ENCODE results near the gene MAIP1. TPM values are rescaled to one million over a fixed set of nuclear protein-coding genes. Genes with fewer than 3 reads are reported as not detected.

The MAIP1 gene
- total and polyA plus RNA-seq, 3 experiments from 2014 or later, result 17.2 to 40.8 (median 40.8) TPM

DNA sequence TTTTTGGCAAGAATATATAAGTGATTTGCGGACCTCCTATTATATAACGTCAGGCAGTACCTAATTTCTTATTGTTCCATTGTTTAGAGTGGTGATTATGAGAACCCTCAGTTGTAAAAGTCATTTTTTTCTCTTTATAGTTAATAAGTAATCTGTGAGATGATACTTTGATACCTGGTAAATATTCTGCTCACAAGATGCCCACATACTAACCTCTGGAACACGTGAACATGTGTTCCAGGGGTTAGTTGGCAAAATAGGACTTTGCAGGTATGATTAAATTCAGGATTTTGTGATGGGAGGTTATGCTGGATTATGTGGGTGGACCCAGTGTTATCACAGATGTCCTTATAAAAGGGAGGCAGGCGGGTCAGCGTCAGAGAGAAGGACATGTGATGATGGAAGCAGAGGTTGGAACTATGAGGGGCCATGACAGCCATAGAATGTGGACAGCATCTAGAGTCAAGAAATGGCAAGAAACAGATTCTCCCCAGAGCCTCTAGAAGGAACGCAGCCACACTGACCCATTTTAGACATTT is 16.8 kb downstream of the MAIP1 start:
- no peaks in the 10 kb centered on the region for H3K9me3 ChIP-seq (ENCODE audit: low read length)
- no peaks in the 10 kb centered on the region for H3K27me3 ChIP-seq (ENCODE audit: insufficient read depth, low read length, poor library complexity, severe bottlenecking)
- DNase-seq, result no peak
- H3K9me3 Mint-ChIP-seq, result no peaks in the 10 kb centered on the region
- H3K4me1 Mint-ChIP-seq, result no peaks in the 10 kb centered on the region
- ChIA-PET CTCF (no interaction called here), POLR2A (no interaction called here)
- no peak overlapping the region for H3K4me3 ChIP-seq (ENCODE audit: low read length)
- no peak overlapping the region for H3K27ac ChIP-seq (ENCODE audit: low read depth, low read length)
- H3K4me3 Mint-ChIP-seq, result no peak overlapping the region
- peaks cover 0 to 27% (median 14%) of the 10 kb centered on the region in 3 donors for H3K36me3 Mint-ChIP-seq
- H3K27me3 Mint-ChIP-seq, result no peaks in the 10 kb centered on the region
- no peaks in the 10 kb centered on the region for H3K4me1 ChIP-seq (ENCODE audit: insufficient read depth, low read length)
- no peaks in the 10 kb centered on the region for H3K36me3 ChIP-seq (ENCODE audit: insufficient read depth, low read length)
- H3K27ac Mint-ChIP-seq, result no peak overlapping the region

DNA sequence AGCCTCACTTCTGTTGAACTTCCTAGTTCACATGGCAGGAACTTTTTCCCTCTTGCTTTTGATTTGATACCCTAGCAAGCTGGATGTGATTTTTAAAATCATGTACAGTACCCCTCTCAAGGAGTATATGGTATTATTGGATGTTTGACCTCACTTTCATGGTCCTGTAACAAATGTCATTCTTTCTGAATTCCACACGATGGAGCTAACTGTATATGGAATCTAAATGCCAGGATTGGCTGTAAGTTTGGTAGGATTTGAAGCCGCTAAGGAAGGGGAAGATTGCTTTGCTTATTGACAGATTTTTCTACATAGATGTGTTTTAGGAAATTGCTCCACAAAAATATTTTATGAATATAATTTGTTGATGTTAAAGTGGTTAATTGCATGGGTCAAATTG is 18.3 kb downstream of the MAIP1 start:
- ChIA-PET POLR2A (no interaction called here), CTCF (interaction anchor here (1.1 to 1.3 kb wide), 2 partner anchors 494 to 498 kb away, joined by 3 read pairs; no protein-coding TSS in a partner anchor)
- H3K9me3 Mint-ChIP-seq, result no peaks in the 10 kb centered on the region
- H3K4me1 ChIP-seq (ENCODE audit: insufficient read depth, low read length), result no peaks in the 10 kb centered on the region
- no peak overlapping the region for H3K27ac ChIP-seq (ENCODE audit: low read depth, low read length)
- peaks cover 0 to 20% (median 9%) of the 10 kb centered on the region in 3 donors for H3K36me3 Mint-ChIP-seq
- no peaks in the 10 kb centered on the region for H3K27me3 ChIP-seq (ENCODE audit: insufficient read depth, low read length, poor library complexity, severe bottlenecking)
- no peak overlapping the region for H3K27ac Mint-ChIP-seq
- H3K4me3 Mint-ChIP-seq, result no peak overlapping the region
- no peaks in the 10 kb centered on the region for H3K4me1 Mint-ChIP-seq
- H3K36me3 ChIP-seq (ENCODE audit: insufficient read depth, low read length), result no peaks in the 10 kb centered on the region
- no peaks in the 10 kb centered on the region for H3K9me3 ChIP-seq (ENCODE audit: low read length)
- no peak for DNase-seq
- H3K27me3 Mint-ChIP-seq, result no peaks in the 10 kb centered on the region
- H3K4me3 ChIP-seq (ENCODE audit: low read length), result no peak overlapping the region

DNA sequence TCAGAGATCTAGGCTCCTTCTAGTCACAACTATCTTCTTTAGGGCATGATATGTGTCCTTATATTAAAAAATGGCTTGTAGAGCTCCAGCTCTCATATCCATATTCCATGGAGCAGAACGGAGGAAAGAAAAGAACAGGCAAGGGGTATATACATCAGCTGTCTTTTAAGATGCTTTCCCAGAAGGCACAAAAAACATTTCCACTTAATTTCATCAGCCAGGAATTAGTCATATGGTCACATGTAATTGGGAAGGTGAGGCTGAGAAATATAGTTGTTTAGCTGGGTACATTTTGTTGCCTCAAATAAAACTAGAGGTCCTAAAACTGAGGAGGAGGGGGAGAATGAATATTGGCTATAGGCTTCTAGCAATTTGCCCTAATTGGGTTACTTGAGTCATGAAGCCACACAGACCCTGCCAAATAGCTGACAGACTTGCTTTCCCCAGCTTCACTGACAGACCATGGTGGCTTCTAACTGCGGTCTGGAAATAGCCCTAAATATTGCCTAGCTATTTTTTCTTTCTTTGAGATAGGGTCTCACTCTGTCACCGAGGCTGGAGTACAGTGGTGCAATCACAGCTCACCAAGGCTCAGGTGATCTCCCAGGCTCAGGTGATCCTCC is 20.0 kb downstream of the MAIP1 start:
- Mint-ChIP-seq H3K27ac (peak overlapping the region in 1 of 8 donors; percentile 88), H3K4me3 (no peak overlapping the region), H3K36me3 (peaks cover 0 to 18% (median 7%) of the 10 kb centered on the region in 3 donors), H3K4me1 (peaks cover 2 to 6% (median 5%) of the 10 kb centered on the region in 3 donors), H3K9me3 (no peaks in the 10 kb centered on the region), H3K27me3 (no peaks in the 10 kb centered on the region)
- H3K4me1 ChIP-seq (ENCODE audit: insufficient read depth, low read length), result no peaks in the 10 kb centered on the region
- no peak for DNase-seq
- no peak overlapping the region for H3K4me3 ChIP-seq (ENCODE audit: low read length)
- POLR2A ChIA-PET, result no interaction called here
- CTCF ChIA-PET, result interaction anchor here (1.0 to 2.6 kb wide), 3 partner anchors 496 to 507 kb away, joined by 3 to 9 read pairs (median 8); no protein-coding TSS in a partner anchor
- no peaks in the 10 kb centered on the region for H3K27me3 ChIP-seq (ENCODE audit: insufficient read depth, low read length, poor library complexity, severe bottlenecking)
- H3K36me3 ChIP-seq (ENCODE audit: insufficient read depth, low read length), result no peaks in the 10 kb centered on the region
- H3K9me3 ChIP-seq (ENCODE audit: low read length), result no peaks in the 10 kb centered on the region
- no peak overlapping the region for H3K27ac ChIP-seq (ENCODE audit: low read depth, low read length)

DNA sequence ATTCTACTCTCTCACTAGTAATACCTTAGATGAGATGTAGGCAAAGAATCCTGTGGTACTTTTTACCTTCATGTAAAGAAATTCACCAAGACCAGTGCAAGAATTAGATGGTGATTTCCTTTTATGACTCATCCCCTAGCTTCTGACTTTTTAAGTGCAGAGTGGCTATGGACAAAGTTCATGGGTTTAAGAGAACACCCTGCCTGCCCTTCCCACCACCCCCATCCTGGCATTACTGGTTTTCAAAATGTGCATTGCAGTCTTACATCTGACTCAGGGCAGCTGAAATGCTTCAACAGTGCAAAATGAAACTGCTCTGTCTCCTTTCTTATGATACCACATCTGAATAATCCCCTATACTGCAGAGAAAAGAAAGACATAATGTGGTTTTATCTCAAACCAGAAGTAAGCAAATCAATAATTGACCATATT is 22.6 kb downstream of the MAIP1 start:
- H3K36me3 ChIP-seq (ENCODE audit: insufficient read depth, low read length), result no peaks in the 10 kb centered on the region
- H3K4me3 ChIP-seq (ENCODE audit: low read length), result no peak overlapping the region
- no peaks in the 10 kb centered on the region for H3K9me3 Mint-ChIP-seq
- no peaks in the 10 kb centered on the region for H3K9me3 ChIP-seq (ENCODE audit: low read length)
- ChIA-PET CTCF (interaction anchor here (1.1 kb wide), 1 partner anchor 490 kb away, joined by 4 read pairs; no protein-coding TSS in a partner anchor), POLR2A (no interaction called here)
- no peaks in the 10 kb centered on the region for H3K4me1 ChIP-seq (ENCODE audit: insufficient read depth, low read length)
- DNase-seq, result no peak
- peaks cover 2 to 6% (median 5%) of the 10 kb centered on the region in 3 donors for H3K4me1 Mint-ChIP-seq
- H3K27me3 Mint-ChIP-seq, result no peaks in the 10 kb centered on the region
- no peaks in the 10 kb centered on the region for H3K27me3 ChIP-seq (ENCODE audit: insufficient read depth, low read length, poor library complexity, severe bottlenecking)
- no peak overlapping the region for H3K27ac Mint-ChIP-seq
- no peak overlapping the region for H3K4me3 Mint-ChIP-seq
- no peak overlapping the region for H3K27ac ChIP-seq (ENCODE audit: low read depth, low read length)
- peaks cover 0 to 12% (median 6%) of the 10 kb centered on the region in 3 donors for H3K36me3 Mint-ChIP-seq

DNA sequence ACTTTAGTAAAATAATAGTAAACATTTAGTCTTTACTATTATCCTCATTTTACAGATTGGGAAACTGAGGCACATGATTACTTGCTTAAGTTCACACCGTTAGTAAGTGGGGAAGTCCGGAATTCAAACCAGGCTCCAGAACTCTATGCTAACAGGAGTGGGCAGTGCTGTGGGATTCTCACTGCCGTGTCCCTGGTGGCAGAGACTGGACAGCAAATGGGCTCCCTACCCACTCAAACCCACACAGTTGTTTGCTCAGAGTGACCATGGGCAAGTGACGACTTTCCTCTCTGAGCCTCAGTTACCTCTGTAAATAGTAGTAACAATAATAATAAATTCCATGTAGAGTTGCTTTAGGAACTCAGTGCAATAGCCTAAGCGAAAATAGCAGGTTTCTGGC is 24.0 kb downstream of the MAIP1 start:
- no peak overlapping the region for H3K4me3 ChIP-seq (ENCODE audit: low read length)
- Mint-ChIP-seq H3K36me3 (peaks cover 0 to 6% (median 5%) of the 10 kb centered on the region in 3 donors), H3K27me3 (no peaks in the 10 kb centered on the region), H3K27ac (no peak overlapping the region), H3K9me3 (no peaks in the 10 kb centered on the region), H3K4me3 (no peak overlapping the region), H3K4me1 (peaks cover 2 to 6% (median 5%) of the 10 kb centered on the region in 3 donors)
- no peak overlapping the region for H3K27ac ChIP-seq (ENCODE audit: low read depth, low read length)
- no peaks in the 10 kb centered on the region for H3K36me3 ChIP-seq (ENCODE audit: insufficient read depth, low read length)
- H3K27me3 ChIP-seq (ENCODE audit: insufficient read depth, low read length, poor library complexity, severe bottlenecking), result no peaks in the 10 kb centered on the region
- no peak for DNase-seq
- no peaks in the 10 kb centered on the region for H3K4me1 ChIP-seq (ENCODE audit: insufficient read depth, low read length)
- POLR2A ChIA-PET, result no interaction called here
- CTCF ChIA-PET, result interaction anchor here (1.2 to 1.9 kb wide), 4 partner anchors 11 to 505 kb away, joined by 3 to 17 read pairs (median 7); no protein-coding TSS in a partner anchor
- H3K9me3 ChIP-seq (ENCODE audit: low read length), result no peaks in the 10 kb centered on the region

DNA sequence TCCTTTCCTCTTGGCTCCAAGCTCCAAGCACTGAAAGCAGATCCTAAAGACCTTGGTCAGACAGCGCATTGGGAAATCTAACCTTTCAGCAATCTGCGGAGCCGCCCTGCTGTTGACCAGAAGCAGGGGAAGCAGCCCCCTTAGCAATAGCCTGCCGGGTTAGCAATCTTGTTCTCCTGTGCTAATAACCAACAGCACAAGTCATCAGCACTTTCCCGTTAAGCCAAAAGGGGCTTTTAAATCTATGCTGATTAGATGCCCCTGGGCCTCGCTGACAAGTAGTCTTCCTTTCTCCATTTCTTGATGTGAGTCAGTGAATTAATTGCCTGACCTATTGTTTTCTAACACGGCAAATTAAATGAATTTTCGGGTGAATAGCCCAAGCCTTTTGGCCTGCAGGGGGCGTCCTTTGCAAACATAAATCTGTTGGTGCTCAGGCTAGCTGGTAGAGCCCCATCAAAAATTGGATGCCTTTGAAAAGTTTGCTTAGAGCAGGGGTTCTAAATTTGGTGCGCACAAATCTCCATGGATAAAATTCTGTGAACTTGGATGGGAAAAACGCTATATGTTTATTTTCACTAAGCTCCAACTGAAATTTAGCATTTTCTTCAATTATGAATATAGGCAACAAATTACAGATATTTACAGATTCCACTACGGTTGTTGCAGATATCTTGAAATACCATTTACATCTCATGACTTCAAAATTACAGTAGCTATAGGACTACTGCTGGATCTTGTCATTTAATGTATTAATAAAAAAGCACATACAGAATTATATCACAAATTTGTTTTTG is 24.6 kb downstream of the MAIP1 start:
- Histone ChIP-seq H3K36me3 (ENCODE audit: insufficient read depth, low read length) (no peaks in the 10 kb centered on the region), H3K27ac (ENCODE audit: low read depth, low read length) (no peak overlapping the region), H3K4me1 (ENCODE audit: insufficient read depth, low read length) (no peaks in the 10 kb centered on the region), H3K4me3 (ENCODE audit: low read length) (no peak overlapping the region), H3K9me3 (ENCODE audit: low read length) (no peaks in the 10 kb centered on the region), H3K27me3 (ENCODE audit: insufficient read depth, low read length, poor library complexity, severe bottlenecking) (no peaks in the 10 kb centered on the region)
- Mint-ChIP-seq H3K36me3 (peaks cover 0 to 4% (median 2%) of the 10 kb centered on the region in 3 donors), H3K27ac (peak overlapping the region in 1 of 8 donors; percentile 83), H3K9me3 (no peaks in the 10 kb centered on the region), H3K4me1 (peaks cover 2 to 6% (median 5%) of the 10 kb centered on the region in 3 donors), H3K4me3 (no peak overlapping the region), H3K27me3 (no peaks in the 10 kb centered on the region)
- peak; percentile 53 to 81 (median 73) for DNase-seq
- CTCF ChIA-PET, result interaction anchor here (0.7 to 1.9 kb wide), 10 partner anchors 10 to 504 kb away, joined by 3 to 17 read pairs (median 4); no protein-coding TSS in a partner anchor
- POLR2A ChIA-PET, result no interaction called here

DNA sequence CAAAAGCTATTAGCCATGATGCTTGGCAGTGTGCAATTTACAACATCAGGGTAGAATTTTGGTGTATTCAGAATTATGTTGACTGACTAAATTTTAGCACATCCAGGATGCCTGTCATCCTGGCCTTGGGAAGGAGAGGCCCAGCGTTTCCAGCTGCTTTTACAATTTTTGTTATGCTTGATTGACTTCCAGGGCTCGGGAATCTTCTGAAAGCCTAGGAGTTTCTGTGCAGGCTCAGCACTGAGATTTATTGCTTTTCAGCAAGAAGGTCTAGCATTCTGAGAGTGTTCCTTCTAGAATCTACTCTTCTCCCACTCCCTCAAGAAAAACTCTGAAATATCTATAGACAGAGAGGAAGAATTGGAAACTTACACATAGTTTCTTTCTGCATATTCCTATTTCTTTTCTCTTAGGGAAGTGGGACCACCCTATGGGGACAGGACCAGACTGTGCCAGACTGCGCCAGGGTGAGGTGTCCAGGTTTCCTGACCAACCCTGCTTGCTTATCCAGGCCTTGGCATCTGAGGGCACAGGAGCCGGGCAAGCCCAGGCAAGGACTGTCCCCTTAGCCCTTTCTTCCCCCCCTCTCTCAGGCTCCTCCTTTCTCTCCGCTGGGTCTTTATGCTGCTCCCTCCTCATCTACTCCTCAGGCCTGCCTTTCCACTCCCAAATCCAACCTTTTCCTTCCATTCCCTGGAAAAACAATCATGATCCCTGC is 26.9 kb downstream of the MAIP1 start:
- H3K4me1 ChIP-seq (ENCODE audit: insufficient read depth, low read length), result no peaks in the 10 kb centered on the region
- H3K27me3 Mint-ChIP-seq, result no peaks in the 10 kb centered on the region
- no peak overlapping the region for H3K27ac ChIP-seq (ENCODE audit: low read depth, low read length)
- H3K27ac Mint-ChIP-seq, result no peak overlapping the region
- H3K4me1 Mint-ChIP-seq, result peaks cover 6 to 10% (median 10%) of the 10 kb centered on the region in 3 donors
- CTCF ChIA-PET, result interaction anchor here (1.2 kb wide), 1 partner anchor 499 kb away, joined by 5 read pairs; no protein-coding TSS in a partner anchor
- no peaks in the 10 kb centered on the region for H3K27me3 ChIP-seq (ENCODE audit: insufficient read depth, low read length, poor library complexity, severe bottlenecking)
- no peak overlapping the region for H3K4me3 Mint-ChIP-seq
- H3K4me3 ChIP-seq (ENCODE audit: low read length), result no peak overlapping the region
- no peaks in the 10 kb centered on the region for H3K9me3 Mint-ChIP-seq
- H3K36me3 ChIP-seq (ENCODE audit: insufficient read depth, low read length), result no peaks in the 10 kb centered on the region
- DNase-seq, result no peak
- no peaks in the 10 kb centered on the region for H3K9me3 ChIP-seq (ENCODE audit: low read length)
- peaks cover 0 to 2% (median 0%) of the 10 kb centered on the region in 3 donors for H3K36me3 Mint-ChIP-seq
- POLR2A ChIA-PET, result no interaction called here
